ENCODE results near the gene ADAM23.

The ADAM23 gene

GRCh38 chr2:206665251-206665650, 221.9 kb downstream of the ADAM23 start:
- DNase-seq, result no peak

All from SW 1271 (cell line).